Esophagus muscularis mucosa (tissue), 4 donors: ENCODE measurements around the gene SPATA2L. TPM values are rescaled to one million over a fixed set of nuclear protein-coding genes. Genes with fewer than 3 reads are reported as not detected.

Experiments used
- DNase-seq: peaks from one replicate; pipeline ENCODE4 v3.0.0-alpha.2; 2017; ENCODE audit errors: extremely low spot score
- H3K27ac ChIP-seq, 4 donors: fragments of 200-600 bp; sonication (generic); replicated peaks in 1 of 4; 1 replicate in 3 of 4; 2 replicates in 1 of 4; pipeline ENCODE4 v1.5.1; 2016 to 2019; ENCODE audit warnings: mild to moderate bottlenecking in 1 of 4
- H3K27me3 ChIP-seq, 4 donors: fragments of 200-600 bp; sonication (generic); one replicate each; pipeline versions ENCODE4 v1.5.1 to v1.6.0; 2016 to 2019
- H3K36me3 ChIP-seq, 4 donors: fragments of 200-600 bp; sonication (generic); one replicate each; pipeline ENCODE4 v1.5.1; 2016 to 2019
- H3K4me1 ChIP-seq, 4 donors: fragments of 200-600 bp; sonication (generic); one replicate each; pipeline ENCODE4 v1.5.1; 2016 to 2019
- H3K4me3 ChIP-seq, 4 donors: fragments of 200-600 bp; sonication (generic); 1 replicate in 2 of 4; 2 replicates in 2 of 4; pipeline ENCODE4 v1.5.1; 2016 to 2019; ENCODE audit warnings: mild to moderate bottlenecking in 4 of 4, moderate library complexity in 1 of 4
- H3K9me3 ChIP-seq, 4 donors: fragments of 200-600 bp; sonication (generic); 1 replicate in 3 of 4; 2 replicates in 1 of 4; pipeline ENCODE4 v1.5.1; 2016 to 2019
- EP300 ChIP-seq: sonication (generic); formaldehyde crosslinking; IDR thresholded peaks from one replicate; pipeline ENCODE4 v1.6.1; 2017; ENCODE audit warnings: antibody characterized with exemption
- POLR2A ChIP-seq: fragments of 450-650 bp; IDR thresholded peaks from one replicate; pipeline ENCODE4 v1.6.1; 2017; ENCODE audit warnings: antibody characterized with exemption, moderate library complexity, mild to moderate bottlenecking, low read depth
- POLR2AphosphoS5 ChIP-seq, 2 donors: sonication (generic); formaldehyde crosslinking; IDR thresholded peaks; one replicate each; pipeline ENCODE4 v1.6.1; 2017; ENCODE audit warnings: antibody characterized with exemption in 2 of 2
- WGBS: methylation state at CpG from one replicate; pipeline ENCODE4 v1.1.5; 2018; 5-methylcytosine and 5-hydroxymethylcytosine counted together
- intact Hi-C: fragments of 100-400 bp; cut with DNase I; formaldehyde crosslinking; loops from one replicate; pipeline ENCODE4 v1.15.1; 2023
- total RNA-seq, 4 donors: library from RNA; depleted of rRNA; stranded (reverse); fragments of >200 nt; gene quantifications; one replicate each; pipeline versions ENCODE4 v1.1.0 to v1.2.1, GENCODE V29; 2016
- TF ChIP-seq, protein P1 (sequence below), 3 experiments: fragments of 200-600 bp in 2 of 3; fragments of 450-650 bp in 1 of 3; sonication (generic) in 2 of 3; IDR thresholded peaks; one replicate each; pipeline ENCODE4 v1.5.1; 2017 to 2019; ENCODE audit warnings: antibody characterized with exemption in 3 of 3, mild to moderate bottlenecking in 2 of 3, moderate library complexity in 1 of 3

The SPATA2L gene, protein sequence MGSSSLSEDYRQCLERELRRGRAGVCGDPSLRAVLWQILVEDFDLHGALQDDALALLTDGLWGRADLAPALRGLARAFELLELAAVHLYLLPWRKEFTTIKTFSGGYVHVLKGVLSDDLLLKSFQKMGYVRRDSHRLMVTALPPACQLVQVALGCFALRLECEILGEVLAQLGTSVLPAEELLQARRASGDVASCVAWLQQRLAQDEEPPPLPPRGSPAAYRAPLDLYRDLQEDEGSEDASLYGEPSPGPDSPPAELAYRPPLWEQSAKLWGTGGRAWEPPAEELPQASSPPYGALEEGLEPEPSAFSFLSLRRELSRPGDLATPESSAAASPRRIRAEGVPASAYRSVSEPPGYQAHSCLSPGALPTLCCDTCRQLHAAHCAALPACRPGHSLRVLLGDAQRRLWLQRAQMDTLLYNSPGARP
- 10 to 100 TPM; 10.8 to 32.0 (median 21.9) TPM for total RNA-seq

DNA sequence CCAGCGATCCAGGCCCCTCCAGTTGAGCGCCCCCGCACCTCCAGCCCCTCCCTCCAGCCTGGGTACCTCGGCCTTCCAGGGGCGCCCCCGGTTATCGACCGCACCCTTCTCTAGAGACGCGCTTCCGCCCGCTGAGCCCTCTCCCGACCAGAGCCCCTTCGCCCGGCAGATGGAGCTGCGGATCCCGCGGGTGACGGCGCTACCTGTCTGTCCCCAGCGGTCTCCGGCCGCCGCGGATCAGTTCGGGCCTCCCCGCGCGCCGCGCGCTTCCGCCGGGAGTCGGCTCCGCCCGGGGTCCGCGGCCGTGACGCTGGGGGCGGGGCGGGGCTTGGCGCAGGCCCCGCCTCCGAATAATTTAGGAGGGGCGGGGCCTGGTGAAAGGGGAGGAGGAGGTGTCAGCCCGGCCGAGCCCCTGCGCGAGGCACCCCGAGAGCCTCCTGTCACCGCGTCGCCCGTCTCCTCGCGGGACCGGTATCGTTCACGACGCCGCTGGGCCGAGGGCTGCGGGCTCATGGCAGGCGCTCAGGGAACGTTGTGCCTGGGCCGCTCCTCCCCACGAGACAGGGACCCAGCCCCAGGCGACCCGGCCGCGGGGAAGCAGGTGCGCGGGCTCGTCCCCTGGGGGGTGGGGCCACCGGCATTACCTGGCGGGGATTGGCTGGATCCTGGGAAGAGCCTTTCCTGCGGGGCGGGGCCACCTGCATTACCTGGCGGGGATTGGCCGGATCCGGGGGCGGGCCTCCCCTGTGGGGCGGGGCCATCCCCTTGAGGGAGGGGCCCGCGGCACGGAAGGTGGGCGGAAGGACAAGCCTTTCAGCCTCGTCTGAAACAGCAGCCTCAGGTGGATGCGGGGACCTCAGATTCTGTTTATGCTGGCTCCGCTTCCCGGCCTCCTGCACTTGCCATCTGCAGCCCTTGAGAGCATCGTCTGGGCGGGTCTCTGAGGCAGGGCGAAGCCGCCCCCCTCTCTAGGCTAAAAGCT is at the start of gene SPATA2L:
TSS of gene SPATA2L (minus strand) at position 281 of the 982 bp plus-strand sequence. CDS start 473 bp downstream, outside the sequence.
- Histone ChIP-seq H3K27me3 (no peaks in the 10 kb centered on the region), H3K36me3 (peaks cover 0 to 16% (median 15%) of the 10 kb centered on the region in 4 donors), H3K27ac (peak within 1 kb of the TSS; percentile 74 to 86 (median 80)), H3K4me1 (peaks cover 15 to 41% (median 40%) of the 10 kb centered on the region in 4 donors), H3K4me3 (peak within 1 kb of the TSS; percentile 73 to 94 (median 82)), H3K9me3 (no peaks in the 10 kb centered on the region)
- peak; percentile 96 for DNase-seq
- WGBS, result 0% methylated on average over 39 of the region's 97 CpGs
- intact Hi-C loops, result loop anchor here (5.0 to 10.0 kb wide), 2 partner anchors 91 to 163 kb away; no protein-coding TSS in a partner anchor
- TF ChIP-seq, protein P1, sequence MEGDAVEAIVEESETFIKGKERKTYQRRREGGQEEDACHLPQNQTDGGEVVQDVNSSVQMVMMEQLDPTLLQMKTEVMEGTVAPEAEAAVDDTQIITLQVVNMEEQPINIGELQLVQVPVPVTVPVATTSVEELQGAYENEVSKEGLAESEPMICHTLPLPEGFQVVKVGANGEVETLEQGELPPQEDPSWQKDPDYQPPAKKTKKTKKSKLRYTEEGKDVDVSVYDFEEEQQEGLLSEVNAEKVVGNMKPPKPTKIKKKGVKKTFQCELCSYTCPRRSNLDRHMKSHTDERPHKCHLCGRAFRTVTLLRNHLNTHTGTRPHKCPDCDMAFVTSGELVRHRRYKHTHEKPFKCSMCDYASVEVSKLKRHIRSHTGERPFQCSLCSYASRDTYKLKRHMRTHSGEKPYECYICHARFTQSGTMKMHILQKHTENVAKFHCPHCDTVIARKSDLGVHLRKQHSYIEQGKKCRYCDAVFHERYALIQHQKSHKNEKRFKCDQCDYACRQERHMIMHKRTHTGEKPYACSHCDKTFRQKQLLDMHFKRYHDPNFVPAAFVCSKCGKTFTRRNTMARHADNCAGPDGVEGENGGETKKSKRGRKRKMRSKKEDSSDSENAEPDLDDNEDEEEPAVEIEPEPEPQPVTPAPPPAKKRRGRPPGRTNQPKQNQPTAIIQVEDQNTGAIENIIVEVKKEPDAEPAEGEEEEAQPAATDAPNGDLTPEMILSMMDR (IDR thresholded peaks at IDR 0.05), result peak in 1 of 3 experiments; percentile 29
- TF ChIP-seq POLR2A (peak; percentile 78), EP300 (no peak), POLR2AphosphoS5 (IDR thresholded peaks at IDR 0.05) (peak; percentile 80 to 94)

DNA sequence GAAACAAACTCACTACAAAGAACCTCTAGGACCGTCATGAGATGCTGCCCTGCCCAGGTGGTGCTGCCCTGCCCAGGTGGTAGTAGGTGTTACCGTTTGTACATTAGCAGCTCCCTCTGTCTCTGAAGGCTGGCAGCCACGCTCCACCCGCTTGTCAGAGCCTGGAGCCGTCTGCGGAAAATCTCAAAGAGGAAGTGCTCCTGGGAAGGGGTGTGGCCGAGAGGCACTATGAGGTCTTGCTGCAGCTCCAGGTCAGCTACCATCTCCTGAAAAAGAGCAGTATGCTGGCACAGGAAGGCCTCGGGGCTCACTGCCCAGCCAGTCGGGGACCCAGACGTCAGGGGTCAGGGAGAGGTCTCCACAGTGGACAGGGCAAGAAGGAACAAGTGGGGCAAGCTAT is 48.1 kb upstream of the SPATA2L start:
- no peaks in the 10 kb centered on the region for H3K27me3 ChIP-seq
- no peaks in the 10 kb centered on the region for H3K4me1 ChIP-seq
- 72% methylated on average over 10 of the region's 10 CpGs for WGBS
- no peaks in the 10 kb centered on the region for H3K9me3 ChIP-seq
- intact Hi-C loops, result loop anchor here (5.0 kb wide), 1 partner anchor 113 kb away; no protein-coding TSS in a partner anchor
- no peak for DNase-seq
- TF ChIP-seq POLR2A, result no peak
- H3K27ac ChIP-seq, result no peak overlapping the region
- H3K4me3 ChIP-seq, result no peak overlapping the region
- H3K36me3 ChIP-seq, result no peaks in the 10 kb centered on the region

DNA sequence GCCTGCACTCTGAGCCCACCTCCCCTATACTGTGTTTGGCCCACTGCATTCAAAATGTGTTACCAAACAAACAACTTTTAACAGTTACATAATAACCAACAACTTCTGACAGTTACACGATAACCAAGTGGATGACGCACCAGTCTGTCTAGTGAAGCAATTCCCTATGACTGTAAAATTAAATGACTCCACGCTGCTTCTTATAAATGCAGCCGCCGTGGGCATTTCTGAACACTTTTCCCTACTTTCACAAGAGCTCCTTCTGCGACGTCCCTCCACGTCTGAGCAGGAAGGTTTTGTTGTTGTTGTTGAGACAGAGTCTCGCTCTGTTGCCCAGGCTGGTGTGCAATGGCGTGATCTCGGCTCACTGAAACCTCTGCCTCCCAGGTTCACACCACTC is 47.4 kb upstream of the SPATA2L start:
- Histone ChIP-seq H3K36me3 (no peaks in the 10 kb centered on the region), H3K4me1 (no peaks in the 10 kb centered on the region), H3K4me3 (no peak overlapping the region), H3K27ac (no peak overlapping the region), H3K27me3 (no peaks in the 10 kb centered on the region), H3K9me3 (no peaks in the 10 kb centered on the region)
- intact Hi-C loops, result no loop called here
- DNase-seq, result no peak
- WGBS, result 96% methylated on average over 11 of the region's 11 CpGs
- TF ChIP-seq POLR2A, result no peak
- TF ChIP-seq, protein P1 (IDR thresholded peaks at IDR 0.05), result no peak
- TF ChIP-seq EP300, result no peak
- no peak for TF ChIP-seq POLR2AphosphoS5 (IDR thresholded peaks at IDR 0.05)

DNA sequence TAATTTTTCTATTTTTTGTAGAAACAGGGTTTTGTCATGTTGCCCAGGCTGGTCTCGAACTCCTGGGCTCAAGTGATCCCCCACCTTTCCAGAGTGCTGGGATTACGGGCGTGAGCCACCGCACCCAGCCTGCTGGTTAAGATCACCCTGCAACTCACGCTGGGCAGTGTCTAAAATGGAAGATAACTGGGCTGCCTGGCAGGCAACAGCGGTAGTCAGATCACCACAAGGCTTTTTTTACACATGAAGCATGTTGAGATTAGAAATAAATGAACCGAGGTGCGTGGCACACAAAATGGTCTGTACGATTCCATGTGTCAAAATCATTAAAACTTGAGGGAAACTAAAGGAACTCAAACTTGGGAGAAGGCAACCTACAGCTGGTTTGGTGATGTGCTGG is 46.6 kb upstream of the SPATA2L start:
- WGBS, result 88% methylated on average over 9 of the region's 9 CpGs
- Histone ChIP-seq H3K27me3 (no peaks in the 10 kb centered on the region), H3K4me1 (no peaks in the 10 kb centered on the region), H3K4me3 (no peak overlapping the region), H3K9me3 (no peaks in the 10 kb centered on the region), H3K27ac (no peak overlapping the region), H3K36me3 (no peaks in the 10 kb centered on the region)
- TF ChIP-seq POLR2A (no peak), EP300 (no peak), POLR2AphosphoS5 (IDR thresholded peaks at IDR 0.05) (no peak)
- TF ChIP-seq, protein P1 (IDR thresholded peaks at IDR 0.05), result no peak
- no peak for DNase-seq
- intact Hi-C loops, result no loop called here

DNA sequence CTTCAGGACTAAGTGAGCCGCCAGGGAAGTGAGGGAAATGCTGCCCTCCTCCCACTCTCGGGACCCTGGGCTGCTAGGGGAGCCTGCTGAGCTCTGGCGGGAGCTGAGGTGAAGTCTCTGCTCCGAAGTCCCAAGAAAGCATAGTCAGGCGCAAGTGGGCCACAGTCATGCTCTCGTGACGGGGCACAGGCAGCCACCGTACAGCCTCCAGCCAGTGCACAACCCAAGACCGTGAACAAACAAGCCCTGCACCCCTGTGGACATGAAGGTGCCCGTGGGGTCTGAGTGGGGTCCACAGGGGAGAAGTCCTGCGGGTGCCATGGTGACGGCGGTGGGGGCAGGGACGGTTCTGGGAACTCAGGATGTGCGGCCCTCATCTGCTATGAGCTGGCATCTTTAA is 44.5 kb upstream of the SPATA2L start:
- no peak overlapping the region for H3K4me3 ChIP-seq
- no peak for TF ChIP-seq POLR2AphosphoS5 (IDR thresholded peaks at IDR 0.05)
- TF ChIP-seq, protein P1 (IDR thresholded peaks at IDR 0.05), result no peak
- TF ChIP-seq POLR2A, result no peak
- TF ChIP-seq EP300, result no peak
- WGBS, result 98% methylated on average over 11 of the region's 15 CpGs
- H3K27me3 ChIP-seq, result no peaks in the 10 kb centered on the region
- no peak overlapping the region for H3K27ac ChIP-seq
- DNase-seq, result no peak
- H3K9me3 ChIP-seq, result no peaks in the 10 kb centered on the region
- peaks cover 0 to 9% (median 2%) of the 10 kb centered on the region in 4 donors for H3K36me3 ChIP-seq
- intact Hi-C loops, result no loop called here
- no peaks in the 10 kb centered on the region for H3K4me1 ChIP-seq
